Trophoblast cell (in vitro differentiated cells and primary cell): ENCODE data around the gene C14orf132.

Experiments used
- DNase-seq, 2 donors: peaks; one replicate each; pipeline ENCODE4 v3.0.0-alpha.2; 2016
- H2AFZ ChIP-seq: 2 replicates; pipeline ENCODE4 v1.6.1; 2013; ENCODE audit warnings: low read length, moderate library complexity, mild to moderate bottlenecking; ENCODE audit not compliant: insufficient read depth, poor library complexity
- H2AK5ac ChIP-seq: 2 replicates; pipeline ENCODE4 v1.6.1; 2013; ENCODE audit warnings: mild to moderate bottlenecking, low read length
- H2BK120ac ChIP-seq: 2 replicates; pipeline ENCODE4 v1.6.1; 2013; ENCODE audit warnings: low read length, mild to moderate bottlenecking, moderate library complexity; ENCODE audit not compliant: insufficient read depth, poor library complexity
- H2BK12ac ChIP-seq: 2 replicates; pipeline ENCODE4 v1.6.1; 2013; ENCODE audit warnings: mild to moderate bottlenecking, low read length, moderate library complexity
- H2BK5ac ChIP-seq: 2 replicates; pipeline ENCODE4 v1.6.1; 2013; ENCODE audit warnings: low read length, low read depth, moderate library complexity, mild to moderate bottlenecking; ENCODE audit not compliant: poor library complexity
- H3K14ac ChIP-seq: 2 replicates; pipeline ENCODE4 v1.6.1; 2013; ENCODE audit warnings: mild to moderate bottlenecking, low read length
- H3K18ac ChIP-seq: 2 replicates; pipeline ENCODE4 v1.6.1; 2013; ENCODE audit warnings: mild to moderate bottlenecking, low read length
- H3K23ac ChIP-seq: 2 replicates; pipeline ENCODE4 v1.6.1; 2013; ENCODE audit warnings: low read length
- H3K27ac ChIP-seq: 2 replicates; pipeline ENCODE4 v1.5.1; 2013; ENCODE audit warnings: low read depth, mild to moderate bottlenecking, inconsistent platforms, low read length, moderate library complexity
- H3K27me3 ChIP-seq: 2 replicates; pipeline ENCODE4 v1.6.1; 2013; ENCODE audit warnings: inconsistent platforms, mild to moderate bottlenecking, low read length, moderate library complexity; ENCODE audit not compliant: insufficient read depth
- H3K36me3 ChIP-seq, 2 experiments: 1 replicate in 1 of 2; 2 replicates in 1 of 2; pipeline ENCODE4 v1.6.1; 2013; ENCODE audit warnings: low read length in 2 of 2, mild to moderate bottlenecking in 2 of 2, moderate library complexity in 1 of 2; ENCODE audit not compliant: insufficient read depth in 2 of 2, control insufficient read depth in 1 of 2
- H3K4ac ChIP-seq: 2 replicates; pipeline ENCODE4 v1.6.1; 2013; ENCODE audit warnings: low read depth, mild to moderate bottlenecking, low read length, moderate library complexity
- H3K4me1 ChIP-seq, 2 experiments: 1 replicate in 1 of 2; 2 replicates in 1 of 2; pipeline ENCODE4 v1.6.1; 2013; ENCODE audit warnings: low read length in 2 of 2, mild to moderate bottlenecking in 2 of 2, moderate library complexity in 1 of 2; ENCODE audit not compliant: insufficient read depth in 2 of 2, control insufficient read depth in 1 of 2
- H3K4me2 ChIP-seq: 2 replicates; pipeline ENCODE4 v1.6.1; 2013; ENCODE audit warnings: inconsistent platforms, mild to moderate bottlenecking, low read length, moderate library complexity
- H3K4me3 ChIP-seq: 2 replicates; pipeline ENCODE4 v1.5.1; 2013; ENCODE audit warnings: mild to moderate bottlenecking, low read depth, low read length, inconsistent platforms
- H3K79me1 ChIP-seq: one replicate; pipeline ENCODE4 v1.6.1; 2013; ENCODE audit warnings: low read length
- H3K79me2 ChIP-seq: 2 replicates; pipeline ENCODE4 v1.6.1; 2013; ENCODE audit warnings: low read length, mild to moderate bottlenecking; ENCODE audit not compliant: control insufficient read depth, insufficient read depth, poor library complexity
- H3K9ac ChIP-seq: 2 replicates; pipeline ENCODE4 v1.6.1; 2013; ENCODE audit warnings: mild to moderate bottlenecking, low read length
- H3K9me3 ChIP-seq: 2 replicates; pipeline ENCODE4 v1.6.1; 2013; ENCODE audit warnings: low read depth, mild to moderate bottlenecking, control low read depth, inconsistent platforms, low read length; ENCODE audit not compliant: insufficient read depth
- H4K12ac ChIP-seq: 2 replicates; pipeline ENCODE4 v1.6.1; 2013; ENCODE audit warnings: low read depth, mild to moderate bottlenecking, low read length, moderate library complexity
- H4K8ac ChIP-seq: 2 replicates; pipeline ENCODE4 v1.6.1; 2013; ENCODE audit warnings: low read depth, mild to moderate bottlenecking, low read length, moderate library complexity
- H4K91ac ChIP-seq: one replicate; pipeline ENCODE4 v1.6.1; 2013; ENCODE audit warnings: low read depth, mild to moderate bottlenecking, low read length, moderate library complexity
- WGBS: extraction: QIAGEN DNeasy Blood & Tissue Kit; methylation state at CpG from one replicate; pipeline ENCODE4 v1.1.7; 2013; ENCODE audit warnings: missing lambda C conversion rate; ENCODE audit not compliant: insufficient read length, insufficient coverage; ENCODE audit errors: extremely low coverage; 5-methylcytosine and 5-hydroxymethylcytosine counted together

Gene C14orf132

DNA sequence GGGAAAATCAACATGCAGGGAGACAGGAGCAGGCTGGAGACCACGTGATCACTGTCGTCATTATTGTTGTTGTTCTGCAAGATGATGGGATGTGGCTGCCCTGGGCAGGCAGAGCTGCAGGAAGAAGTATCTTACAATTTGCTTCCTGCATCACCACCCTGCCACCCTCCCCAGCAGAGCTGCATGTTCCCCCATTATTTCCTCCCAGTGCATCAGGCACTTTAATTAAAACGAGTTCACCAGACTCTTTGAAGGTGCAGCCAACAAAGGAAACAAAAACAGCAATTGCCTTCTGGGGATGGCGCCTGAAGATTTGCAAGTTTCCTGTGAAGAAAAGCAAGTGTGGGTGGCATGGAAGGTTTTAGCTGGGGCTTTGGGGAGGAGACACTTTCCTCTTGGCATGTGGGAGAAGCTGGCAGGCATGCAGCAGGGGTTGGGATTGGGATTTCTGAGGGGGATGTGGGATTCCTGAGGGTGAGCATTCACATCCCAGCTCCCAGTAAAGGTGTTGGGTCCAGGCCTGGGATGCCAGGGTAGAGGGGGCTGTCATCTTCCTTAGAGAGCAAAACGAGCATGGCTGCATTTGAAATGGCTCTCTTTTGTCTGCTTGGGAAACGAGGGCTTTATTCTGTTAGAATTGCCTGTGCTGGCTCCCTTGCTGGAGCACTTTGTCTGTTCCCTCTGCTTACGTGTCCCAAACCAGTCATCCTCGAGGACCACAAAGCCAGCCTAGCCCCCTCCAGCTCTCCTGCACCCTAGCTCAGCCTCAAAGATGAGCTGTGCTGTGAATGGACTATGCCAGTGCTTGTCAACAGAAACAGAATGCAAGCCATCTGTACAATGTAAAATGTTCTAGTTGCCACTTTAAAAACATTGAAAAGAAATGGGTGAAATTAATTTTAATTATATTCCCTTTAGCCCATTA lies 11.5 kb upstream of the C14orf132 start:
- no peak overlapping the region for H4K12ac ChIP-seq
- no peak overlapping the region for H3K4me2 ChIP-seq
- no peak overlapping the region for H3K18ac ChIP-seq

DNA sequence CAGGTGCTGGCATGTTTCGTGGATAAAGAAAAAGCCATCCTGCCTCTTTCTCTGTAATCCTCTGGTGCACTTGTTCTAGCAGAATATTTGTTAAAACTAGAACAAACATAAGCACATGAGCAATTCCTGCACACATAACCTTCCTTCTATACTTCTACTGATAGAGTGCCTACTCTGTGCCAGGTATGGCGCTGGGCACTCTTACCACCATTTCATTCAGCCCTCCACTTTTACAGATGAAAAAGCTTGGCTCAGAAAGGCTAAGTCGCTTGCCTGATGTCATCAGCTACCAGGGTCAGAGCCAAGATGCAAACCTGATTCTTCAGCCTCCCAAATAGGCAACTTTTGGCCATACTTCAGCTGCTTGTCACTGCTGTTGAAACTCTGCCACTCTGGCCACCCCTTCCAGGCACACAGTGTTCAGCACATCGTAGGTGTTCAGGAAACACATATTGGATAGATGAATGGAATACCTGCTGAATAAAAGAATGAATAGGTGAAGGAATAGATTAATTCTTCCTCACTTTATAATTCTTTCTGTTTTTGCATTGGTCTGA lies 10.0 kb upstream of the C14orf132 start:
- Histone ChIP-seq H3K4me2 (no peak overlapping the region), H2BK12ac (no peak overlapping the region), H3K27ac (no peak overlapping the region), H3K4me1 (no peaks in the 10 kb centered on the region), H2AK5ac (no peak overlapping the region), H3K79me2 (no peaks in the 10 kb centered on the region), H3K18ac (no peak overlapping the region), H3K79me1 (no peaks in the 10 kb centered on the region), H3K4me3 (no peak overlapping the region), H3K14ac (no peak overlapping the region), H3K23ac (no peak overlapping the region), H4K91ac (no peak overlapping the region), H2BK120ac (no peak overlapping the region), H2AFZ (no peak overlapping the region), H4K8ac (no peak overlapping the region), H3K27me3 (no peaks in the 10 kb centered on the region), H3K4ac (no peak overlapping the region), H4K12ac (no peak overlapping the region), H3K9me3 (no peaks in the 10 kb centered on the region), H3K9ac (no peak overlapping the region), H2BK5ac (no peak overlapping the region), H3K36me3 (no peaks in the 10 kb centered on the region)
- DNase-seq: no peak
- no CpG with 5 or more reads among the region's 4 CpGs for WGBS

More for the DNA sequence above, 11.5 kb upstream of the C14orf132 start:
- no peak overlapping the region for H3K9ac ChIP-seq
- no peak overlapping the region for H3K14ac ChIP-seq
- no peak overlapping the region for H3K27ac ChIP-seq
- H3K36me3 ChIP-seq: no peaks in the 10 kb centered on the region
- no peak overlapping the region for H2BK5ac ChIP-seq
- H3K79me2 ChIP-seq: no peaks in the 10 kb centered on the region
- no peaks in the 10 kb centered on the region for H3K27me3 ChIP-seq
- H2AFZ ChIP-seq: no peak overlapping the region
- no peak overlapping the region for H3K4ac ChIP-seq
- no peak for DNase-seq
- H2BK120ac ChIP-seq: no peak overlapping the region
- no peak overlapping the region for H2AK5ac ChIP-seq
- H2BK12ac ChIP-seq: no peak overlapping the region
- H3K9me3 ChIP-seq: no peaks in the 10 kb centered on the region
- WGBS: no CpG with 5 or more reads among the region's 8 CpGs
- no peaks in the 10 kb centered on the region for H3K79me1 ChIP-seq
- H3K4me3 ChIP-seq: no peak overlapping the region
- no peak overlapping the region for H4K91ac ChIP-seq
- H3K23ac ChIP-seq: no peak overlapping the region
- no peaks in the 10 kb centered on the region for H3K4me1 ChIP-seq
- no peak overlapping the region for H4K8ac ChIP-seq

DNA sequence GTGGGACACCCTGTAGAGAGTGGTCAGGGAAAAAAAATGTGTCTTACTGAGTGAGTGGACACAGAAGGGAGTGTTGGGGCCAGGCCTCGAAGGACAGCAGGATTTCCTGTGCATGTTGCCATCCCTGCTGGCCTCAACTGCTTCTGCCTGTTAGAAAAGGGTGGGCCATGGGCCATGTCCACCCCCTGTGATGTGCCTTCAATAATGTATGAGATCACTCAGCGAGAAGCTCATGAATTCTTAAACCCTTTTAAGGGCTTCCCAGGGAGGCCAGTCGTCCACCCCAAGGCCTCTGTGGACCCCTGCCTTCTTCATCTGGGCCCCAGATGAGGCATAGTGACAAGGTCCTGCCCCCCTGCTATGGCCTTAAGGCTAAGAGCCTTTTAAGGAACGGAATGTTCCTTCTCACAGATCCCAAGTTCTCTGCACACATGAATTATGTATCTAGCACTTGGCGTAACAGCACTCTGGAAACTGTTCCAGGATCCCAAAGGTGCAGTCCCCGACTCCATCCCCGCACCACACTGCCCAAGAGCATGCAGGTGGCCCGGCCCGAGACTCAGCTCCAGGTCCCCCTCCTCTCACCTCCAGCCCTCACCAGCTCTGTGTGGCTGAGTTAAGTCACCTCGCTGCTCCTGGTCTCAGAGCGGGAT lies 8.9 kb upstream of the C14orf132 start:
- Histone ChIP-seq H3K79me2 (no peaks in the 10 kb centered on the region), H3K79me1 (no peaks in the 10 kb centered on the region), H3K4me2 (no peak overlapping the region), H3K9ac (no peak overlapping the region), H2BK120ac (no peak overlapping the region), H3K27ac (no peak overlapping the region), H3K4me1 (no peaks in the 10 kb centered on the region), H3K4ac (no peak overlapping the region), H3K18ac (no peak overlapping the region), H2BK5ac (no peak overlapping the region), H2BK12ac (no peak overlapping the region), H3K27me3 (no peaks in the 10 kb centered on the region), H2AFZ (no peak overlapping the region), H4K12ac (no peak overlapping the region), H3K23ac (no peak overlapping the region), H3K36me3 (no peaks in the 10 kb centered on the region), H4K91ac (no peak overlapping the region), H3K14ac (no peak overlapping the region), H3K9me3 (no peaks in the 10 kb centered on the region), H3K4me3 (no peak overlapping the region), H2AK5ac (no peak overlapping the region), H4K8ac (no peak overlapping the region)
- DNase-seq: no peak
- WGBS: no CpG with 5 or more reads among the region's 11 CpGs

DNA sequence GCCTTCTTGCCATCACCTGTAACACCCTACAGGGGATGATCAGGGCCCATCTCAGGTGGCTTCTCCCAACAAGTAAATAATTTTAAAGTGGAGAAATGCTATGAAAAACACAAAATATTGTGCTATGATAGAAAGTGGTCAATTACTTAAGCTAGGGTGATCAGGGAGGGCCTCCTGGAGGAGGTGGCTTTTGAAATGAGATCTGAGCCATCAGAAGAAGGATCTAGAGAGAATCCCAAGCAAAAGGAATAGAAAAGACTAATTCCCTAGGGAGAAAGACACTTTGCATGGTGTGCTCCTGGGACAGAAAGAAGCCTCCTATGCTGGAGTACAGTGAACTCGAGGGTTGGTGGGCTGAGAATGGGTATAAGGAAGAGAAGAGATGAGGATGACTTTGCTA lies 7.5 kb upstream of the C14orf132 start:
- no peak overlapping the region for H2BK5ac ChIP-seq
- no peaks in the 10 kb centered on the region for H3K79me2 ChIP-seq
- no peaks in the 10 kb centered on the region for H3K36me3 ChIP-seq
- no peak overlapping the region for H3K27ac ChIP-seq
- no peak overlapping the region for H2BK120ac ChIP-seq
- H3K14ac ChIP-seq: no peak overlapping the region
- no peak overlapping the region for H4K12ac ChIP-seq
- no peak overlapping the region for H3K4me3 ChIP-seq
- H3K9me3 ChIP-seq: no peaks in the 10 kb centered on the region
- no peak overlapping the region for H4K91ac ChIP-seq
- H3K4me1 ChIP-seq: no peaks in the 10 kb centered on the region
- H3K18ac ChIP-seq: no peak overlapping the region
- H3K4me2 ChIP-seq: no peak overlapping the region
- H4K8ac ChIP-seq: no peak overlapping the region
- H2AK5ac ChIP-seq: no peak overlapping the region
- H2AFZ ChIP-seq: no peak overlapping the region
- no peak overlapping the region for H3K4ac ChIP-seq
- H3K23ac ChIP-seq: no peak overlapping the region
- no CpG with 5 or more reads among the region's 1 CpG for WGBS
- DNase-seq: no peak
- H3K9ac ChIP-seq: no peak overlapping the region
- H3K79me1 ChIP-seq: no peaks in the 10 kb centered on the region
- H2BK12ac ChIP-seq: no peak overlapping the region
- H3K27me3 ChIP-seq: no peaks in the 10 kb centered on the region
